Adrenal gland (tissue), 5 donors: ENCODE data around the gene APOA5.

Experiments used
- CTCF ChIP-seq, 6 experiments: fragments of 450-650 bp in 4 of 6; fragments of 200-600 bp in 2 of 6; sonication (generic) in 1 of 6; IDR thresholded peaks; 1 replicate in 5 of 6; 2 replicates in 1 of 6; pipeline versions ENCODE4 v1.5.1 to v1.8.0; 2016 to 2021; ENCODE audit warnings: antibody characterized with exemption in 6 of 6, mild to moderate bottlenecking in 2 of 6, moderate library complexity in 1 of 6
- POLR2A ChIP-seq, 2 donors: fragments of 450-650 bp; IDR thresholded peaks; one replicate each; pipeline ENCODE4 v1.6.1; 2017; ENCODE audit warnings: antibody characterized with exemption in 2 of 2, mild to moderate bottlenecking in 2 of 2, moderate library complexity in 1 of 2
- donor health status: DM: no; HTN: no; CAD: no.

- TF ChIP-seq CTCF (IDR thresholded peaks at IDR 0.05) (no peak), POLR2A (IDR thresholded peaks at IDR 0.05) (no peak)
Observed at GRCh38 chr11:116776522-116776984, 15.1 kb downstream of the APOA5 start.
